ENCODE results near the gene PSTPIP1.

DNA sequence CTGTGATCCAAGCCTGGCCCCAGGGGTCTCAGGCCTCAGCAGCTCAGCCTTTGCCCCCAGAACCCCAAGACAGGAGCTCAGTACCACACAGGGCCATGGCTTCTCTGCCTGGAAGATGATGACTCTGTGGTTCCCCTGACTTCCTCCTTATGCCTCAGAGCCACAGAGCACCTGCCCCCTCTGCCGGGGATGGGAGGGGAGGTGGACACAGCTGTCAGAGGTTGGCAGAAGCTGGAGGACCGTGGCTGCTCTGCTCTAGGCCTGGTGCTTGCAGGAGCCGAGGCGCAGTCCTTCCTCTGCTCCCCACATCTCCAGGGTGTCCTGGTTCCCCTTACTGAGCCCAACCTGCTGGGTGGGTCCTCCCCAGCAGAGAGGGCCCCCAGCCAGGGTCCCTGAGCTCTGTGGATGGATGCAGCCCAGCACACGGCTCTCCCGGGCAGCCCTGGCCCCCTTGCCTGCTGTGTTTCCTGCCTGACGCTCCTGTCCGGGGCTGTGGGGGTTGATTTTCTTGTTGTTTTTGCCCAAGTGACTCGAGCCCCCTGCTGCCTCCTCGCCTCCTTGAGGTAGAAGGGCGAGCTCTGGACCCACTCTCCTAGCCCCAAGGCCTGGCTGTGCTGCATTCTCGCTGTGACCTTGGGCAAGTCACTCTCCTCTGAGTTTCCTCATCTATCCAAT lies 36.6 kb downstream of the PSTPIP1 start:
- TF ChIP-seq JUN (IDR thresholded peaks at IDR 0.05; ENCODE audit: low read depth, low read length) (no peak), CHD1 (IDR thresholded peaks at IDR 0.05; ENCODE audit: low read depth, low read length) (no peak), EZH2 (IDR thresholded peaks at IDR 0.05; ENCODE audit: low read depth, low read length, severe bottlenecking) (no peak), POLR2A (IDR thresholded peaks at IDR 0.05; ENCODE audit: control extremely low read depth in 1 of 2, low read depth in 2 of 2, low read length in 2 of 2) (no peak), CHD2 (IDR thresholded peaks at IDR 0.05; ENCODE audit: low read length) (no peak)
- TF ChIP-seq, protein P1, sequence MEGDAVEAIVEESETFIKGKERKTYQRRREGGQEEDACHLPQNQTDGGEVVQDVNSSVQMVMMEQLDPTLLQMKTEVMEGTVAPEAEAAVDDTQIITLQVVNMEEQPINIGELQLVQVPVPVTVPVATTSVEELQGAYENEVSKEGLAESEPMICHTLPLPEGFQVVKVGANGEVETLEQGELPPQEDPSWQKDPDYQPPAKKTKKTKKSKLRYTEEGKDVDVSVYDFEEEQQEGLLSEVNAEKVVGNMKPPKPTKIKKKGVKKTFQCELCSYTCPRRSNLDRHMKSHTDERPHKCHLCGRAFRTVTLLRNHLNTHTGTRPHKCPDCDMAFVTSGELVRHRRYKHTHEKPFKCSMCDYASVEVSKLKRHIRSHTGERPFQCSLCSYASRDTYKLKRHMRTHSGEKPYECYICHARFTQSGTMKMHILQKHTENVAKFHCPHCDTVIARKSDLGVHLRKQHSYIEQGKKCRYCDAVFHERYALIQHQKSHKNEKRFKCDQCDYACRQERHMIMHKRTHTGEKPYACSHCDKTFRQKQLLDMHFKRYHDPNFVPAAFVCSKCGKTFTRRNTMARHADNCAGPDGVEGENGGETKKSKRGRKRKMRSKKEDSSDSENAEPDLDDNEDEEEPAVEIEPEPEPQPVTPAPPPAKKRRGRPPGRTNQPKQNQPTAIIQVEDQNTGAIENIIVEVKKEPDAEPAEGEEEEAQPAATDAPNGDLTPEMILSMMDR (IDR thresholded peaks at IDR 0.05; ENCODE audit: control extremely low read depth in 1 of 3, insufficient read depth in 1 of 3, low read depth in 1 of 3, low read length in 3 of 3) = no peak
